Kidney (tissue), 14 donors: ENCODE measurements around the gene SEL1L. TPM values are rescaled to one million over a fixed set of nuclear protein-coding genes. Genes with fewer than 3 reads are reported as not detected.
A peak's percentile ranks its signal among the peaks of the same experiment; 100 is the strongest.

Experiments
- DNase-seq, 5 donors: peaks; one replicate each; pipeline ENCODE4 v3.0.0-alpha.2; 2013 to 2020
- FAIRE-seq: peaks from 2 replicates; lab custom pipeline; 2012; peaks lifted over from hg19 to GRCh38; lab: Jason Lieb, UNC
- H3K27ac ChIP-seq, 2 donors: one replicate each; pipeline ENCODE4 v1.7.0; 2013; ENCODE audit warnings: low read depth in 2 of 2, low read length in 2 of 2, inconsistent platforms in 1 of 2
- H3K27me3 ChIP-seq: one replicate; pipeline ENCODE4 v1.7.1; 2013; ENCODE audit warnings: low read length, inconsistent platforms; ENCODE audit not compliant: control insufficient read depth, insufficient read depth
- H3K36me3 ChIP-seq, 3 donors: one replicate each; pipeline versions ENCODE4 v1.7.0 to v1.7.1; 2013; ENCODE audit warnings: low read length in 3 of 3, control low read depth in 1 of 3, inconsistent platforms in 1 of 3; ENCODE audit not compliant: insufficient read depth in 3 of 3, control insufficient read depth in 2 of 3
- H3K4me1 ChIP-seq, 3 donors: one replicate each; pipeline versions ENCODE4 v1.7.0 to v1.7.1; 2013; ENCODE audit warnings: low read length in 3 of 3, inconsistent platforms in 1 of 3, low read depth in 1 of 3; ENCODE audit not compliant: control insufficient read depth in 2 of 3, insufficient read depth in 2 of 3
- H3K4me3 ChIP-seq, 3 donors: one replicate each; pipeline versions ENCODE4 v1.7.0 to v1.8.1; 2013; ENCODE audit warnings: low read length in 3 of 3, control low read depth in 1 of 3, inconsistent platforms in 1 of 3
- H3K9ac ChIP-seq, 3 donors: one replicate each; pipeline versions ENCODE4 v1.7.0 to v1.7.1; 2013; ENCODE audit warnings: low read length in 3 of 3, control low read depth in 1 of 3, inconsistent platforms in 1 of 3
- H3K9me3 ChIP-seq, 3 donors: one replicate each; pipeline versions ENCODE4 v1.7.0 to v1.7.1; 2013; ENCODE audit warnings: low read length in 3 of 3, control low read depth in 1 of 3, inconsistent platforms in 1 of 3; ENCODE audit not compliant: control insufficient read depth in 2 of 3, insufficient read depth in 1 of 3
- intact Hi-C: fragments of 100-400 bp; cut with DNase I; formaldehyde crosslinking; loops from one replicate; pipeline ENCODE4 v1.11.1; 2022
- polyA plus RNA-seq: library from polyadenylated mRNA; stranded (reverse); fragments of 350-450 nt; fragmentation: Illumina TruSeq; extraction: RNeasy Lipid Tissue Mini Kit (QIAGEN cat#74804); gene quantifications from one replicate; pipeline ENCODE4 v1.2.3, GENCODE V29; 2014; ENCODE audit warnings: low read depth, low replicate concordance; ENCODE audit not compliant: insufficient read depth
- total RNA-seq: library from RNA; stranded (reverse); fragmentation: NEBNext Ultra II Directional; extraction: Animal tissue kit (Norgen Biotek cat#: 25700); gene quantifications from one replicate; pipeline ENCODE4 v1.2.1, GENCODE V29; 2021
- TF ChIP-seq, protein P1 (sequence below): IDR thresholded peaks from 3 replicates; pipeline ENCODE4 v1.5.1; 2012; ENCODE audit warnings: mild to moderate bottlenecking, moderate library complexity, borderline replicate concordance; ENCODE audit not compliant: insufficient read depth; ENCODE audit errors: extremely low read depth
- donor health status: control.
- donor health status: control.
- donor health status: control.
- donor health status: control.
- donor health status: control.
- donor health status: DM: yes; HTN: yes; CAD: no.
- donor health status: Normal renal cell carcinoma (clear cell type).

SEL1L gene
- total and polyA plus RNA-seq, 2 donors from 2014 or later, result 18.9 to 115 TPM

DNA sequence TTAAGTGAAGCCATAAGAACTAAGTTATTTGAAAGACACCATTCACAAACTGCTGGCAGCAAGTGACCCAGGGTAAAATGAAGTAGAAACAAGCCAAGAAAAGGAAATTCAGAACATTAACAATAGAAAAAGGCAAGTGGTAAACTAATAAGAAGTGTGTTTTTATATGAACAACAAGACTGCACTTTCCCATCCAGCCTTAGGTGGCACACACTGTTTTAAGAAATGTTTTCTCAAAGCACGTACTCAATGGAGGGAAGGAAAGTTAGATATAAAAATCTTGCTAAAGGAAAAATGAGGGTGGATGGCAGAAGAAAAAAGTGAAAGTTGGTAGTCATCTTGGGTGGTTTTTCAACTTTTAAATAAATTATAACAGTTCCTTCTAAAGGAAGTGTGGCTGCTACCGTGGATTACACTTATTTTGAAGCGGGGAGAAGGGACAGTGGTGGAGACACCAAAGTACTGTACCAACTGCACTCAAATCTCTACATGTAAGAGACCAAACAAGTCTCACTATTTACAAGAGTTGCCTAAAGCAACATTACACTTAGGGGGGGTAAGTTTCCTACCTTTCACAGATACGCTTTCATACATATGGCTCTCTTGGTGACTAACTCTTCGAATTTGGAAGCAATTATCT is 58.8 kb downstream of the SEL1L start:
- FAIRE-seq (no peak), DNase-seq (no peak)
- H3K9ac ChIP-seq, result no peak overlapping the region
- no peaks in the 10 kb centered on the region for H3K27me3 ChIP-seq
- peak overlapping the region in 1 of 3 donors; percentile 30 for H3K4me3 ChIP-seq
- peaks cover 0 to 27% (median 18%) of the 10 kb centered on the region in 3 donors for H3K36me3 ChIP-seq
- TF ChIP-seq, protein P1, sequence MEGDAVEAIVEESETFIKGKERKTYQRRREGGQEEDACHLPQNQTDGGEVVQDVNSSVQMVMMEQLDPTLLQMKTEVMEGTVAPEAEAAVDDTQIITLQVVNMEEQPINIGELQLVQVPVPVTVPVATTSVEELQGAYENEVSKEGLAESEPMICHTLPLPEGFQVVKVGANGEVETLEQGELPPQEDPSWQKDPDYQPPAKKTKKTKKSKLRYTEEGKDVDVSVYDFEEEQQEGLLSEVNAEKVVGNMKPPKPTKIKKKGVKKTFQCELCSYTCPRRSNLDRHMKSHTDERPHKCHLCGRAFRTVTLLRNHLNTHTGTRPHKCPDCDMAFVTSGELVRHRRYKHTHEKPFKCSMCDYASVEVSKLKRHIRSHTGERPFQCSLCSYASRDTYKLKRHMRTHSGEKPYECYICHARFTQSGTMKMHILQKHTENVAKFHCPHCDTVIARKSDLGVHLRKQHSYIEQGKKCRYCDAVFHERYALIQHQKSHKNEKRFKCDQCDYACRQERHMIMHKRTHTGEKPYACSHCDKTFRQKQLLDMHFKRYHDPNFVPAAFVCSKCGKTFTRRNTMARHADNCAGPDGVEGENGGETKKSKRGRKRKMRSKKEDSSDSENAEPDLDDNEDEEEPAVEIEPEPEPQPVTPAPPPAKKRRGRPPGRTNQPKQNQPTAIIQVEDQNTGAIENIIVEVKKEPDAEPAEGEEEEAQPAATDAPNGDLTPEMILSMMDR, result no peak
- H3K27ac ChIP-seq, result no peak overlapping the region
- H3K9me3 ChIP-seq, result no peaks in the 10 kb centered on the region
- intact Hi-C loops, result no loop called here
- peaks cover 0 to 5% (median 0%) of the 10 kb centered on the region in 3 donors for H3K4me1 ChIP-seq

DNA sequence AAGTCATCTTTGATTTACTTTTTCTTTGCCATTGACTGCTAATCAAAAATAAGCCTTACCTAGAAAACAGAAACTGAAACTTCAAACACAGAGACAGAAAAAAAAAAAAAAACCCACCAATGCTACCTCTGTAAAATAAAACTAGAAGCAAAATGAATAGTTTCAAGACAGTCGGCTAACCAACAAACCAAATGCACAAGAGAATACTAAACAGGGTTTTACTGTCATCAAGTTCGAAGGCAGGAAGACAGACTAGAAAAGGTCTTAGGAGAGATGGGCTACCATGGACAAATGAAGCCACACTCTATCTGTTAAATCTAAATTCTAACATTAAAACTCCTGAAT is 59.5 kb downstream of the SEL1L start:
- Histone ChIP-seq H3K9ac (peak overlapping the region in 1 of 3 donors; percentile 9), H3K27me3 (no peaks in the 10 kb centered on the region), H3K4me1 (peaks cover 0 to 5% (median 0%) of the 10 kb centered on the region in 3 donors), H3K9me3 (no peaks in the 10 kb centered on the region), H3K4me3 (peak overlapping the region in 2 of 3 donors; percentile 30 to 48), H3K36me3 (peaks cover 0 to 23% (median 13%) of the 10 kb centered on the region in 3 donors), H3K27ac (peak overlapping the region in 1 of 2 donors; percentile 28)
- peak; percentile 80 for FAIRE-seq
- TF ChIP-seq, protein P1, result no peak
- no peak for DNase-seq
- intact Hi-C loops, result no loop called here

DNA sequence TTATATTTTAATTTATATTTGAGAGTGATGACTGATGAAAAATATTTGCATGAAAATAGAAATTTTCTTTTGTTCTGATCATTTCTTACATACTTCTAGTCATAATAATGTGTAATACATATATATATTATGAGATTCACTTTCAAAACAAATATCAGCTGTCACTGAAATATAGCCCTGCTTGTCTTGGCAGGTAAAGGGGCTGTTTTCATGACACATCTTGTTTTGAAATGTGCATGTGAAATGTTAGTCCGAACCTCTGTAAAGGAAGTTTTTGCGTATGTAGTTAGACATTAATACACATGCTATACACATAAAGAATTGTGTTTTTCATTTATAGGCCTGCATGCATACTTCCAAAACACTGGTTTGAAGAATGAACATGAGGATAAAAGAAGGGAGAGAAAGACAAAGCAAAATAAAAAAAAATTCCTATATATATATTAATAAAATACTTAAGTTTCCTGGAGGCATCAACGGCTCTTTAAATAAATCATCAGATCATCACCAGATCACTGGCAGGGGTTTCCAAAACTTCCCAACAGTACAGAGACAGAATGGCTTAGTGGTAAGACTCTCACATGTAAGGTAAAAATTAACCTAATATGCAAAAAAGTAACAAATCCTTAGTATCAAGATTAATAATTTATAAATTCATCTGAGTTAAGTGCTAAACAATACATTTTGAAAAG is 60.1 kb downstream of the SEL1L start:
- H3K4me1 ChIP-seq, result peaks cover 0 to 5% (median 0%) of the 10 kb centered on the region in 3 donors
- FAIRE-seq (no peak), DNase-seq (no peak)
- no peak overlapping the region for H3K9ac ChIP-seq
- TF ChIP-seq, protein P1, result no peak
- peak overlapping the region in 1 of 3 donors; percentile 48 for H3K4me3 ChIP-seq
- no peak overlapping the region for H3K27ac ChIP-seq
- H3K27me3 ChIP-seq, result no peaks in the 10 kb centered on the region
- intact Hi-C loops, result no loop called here
- H3K36me3 ChIP-seq, result peaks cover 0 to 17% (median 10%) of the 10 kb centered on the region in 3 donors
- H3K9me3 ChIP-seq, result no peaks in the 10 kb centered on the region
